CD14-positive monocyte (primary cell): ENCODE results near the gene FAM47A. TPM values are rescaled to one million over a fixed set of nuclear protein-coding genes. Genes with fewer than 3 reads are reported as not detected.

Experiments
- DNase-seq, 3 donors: peaks; one replicate each; pipeline ENCODE4 v3.0.0-alpha.2; 2011 to 2022
- H2AFZ ChIP-seq: 2 replicates; pipeline ENCODE4 v1.6.0; 2012; ENCODE audit warnings: mild to moderate bottlenecking, low read depth, low read length, inconsistent platforms; ENCODE audit not compliant: insufficient read depth, poor library complexity, severe bottlenecking
- H3K27ac ChIP-seq, 2 donors: 1 replicate in 1 of 2; 2 replicates in 1 of 2; pipeline ENCODE4 v1.5.1; 2012 to 2013; ENCODE audit warnings: low read length in 2 of 2, control low read depth in 1 of 2, inconsistent platforms in 1 of 2, low read depth in 1 of 2, mild to moderate bottlenecking in 1 of 2
- H3K27me3 ChIP-seq, 2 donors: one replicate each; pipeline versions ENCODE4 v1.6.0 to v1.6.1; 2011 to 2013; ENCODE audit warnings: low read length in 2 of 2; ENCODE audit not compliant: control insufficient read depth in 2 of 2, insufficient read depth in 2 of 2
- H3K36me3 ChIP-seq, 2 donors: replicated peaks in 1 of 2; 1 replicate in 1 of 2; 2 replicates in 1 of 2; pipeline versions ENCODE4 v1.5.1 to v1.6.1; 2012 to 2013; ENCODE audit warnings: low read length in 2 of 2, control low read depth in 1 of 2, inconsistent platforms in 1 of 2, mild to moderate bottlenecking in 1 of 2; ENCODE audit not compliant: insufficient read depth in 2 of 2, control insufficient read depth in 1 of 2
- H3K4me1 ChIP-seq, 2 donors: 1 replicate in 1 of 2; 2 replicates in 1 of 2; pipeline versions ENCODE4 v1.5.1 to v1.6.1; 2012 to 2013; ENCODE audit warnings: low read length in 2 of 2, control low read depth in 1 of 2, inconsistent platforms in 1 of 2, mild to moderate bottlenecking in 1 of 2, moderate library complexity in 1 of 2; ENCODE audit not compliant: insufficient read depth in 2 of 2, control insufficient read depth in 1 of 2
- H3K4me2 ChIP-seq: replicated peaks from 2 replicates; pipeline ENCODE3; 2012; ENCODE audit warnings: low read length, moderate library complexity, mild to moderate bottlenecking; ENCODE audit not compliant: poor library complexity, severe bottlenecking; ENCODE audit errors: extremely low read depth
- H3K4me3 ChIP-seq, 3 experiments: fragments of 200-600 bp in 1 of 3; sonication (generic) in 1 of 3; replicated peaks in 1 of 3; 1 replicate in 2 of 3; 2 replicates in 1 of 3; pipeline ENCODE4 v1.5.1; 2011 to 2013; ENCODE audit warnings: low read length in 3 of 3, mild to moderate bottlenecking in 3 of 3, control low read depth in 2 of 3, low read depth in 2 of 3, inconsistent platforms in 1 of 3, moderate library complexity in 1 of 3
- H3K79me2 ChIP-seq: 2 replicates; pipeline ENCODE4 v1.6.0; 2012; ENCODE audit warnings: mild to moderate bottlenecking, control low read depth, inconsistent platforms, low read length, moderate library complexity; ENCODE audit not compliant: insufficient read depth
- H3K9ac ChIP-seq: 2 replicates; pipeline ENCODE4 v1.6.0; 2017; ENCODE audit warnings: low read length, mild to moderate bottlenecking; ENCODE audit not compliant: insufficient read depth, poor library complexity, severe bottlenecking
- H3K9me3 ChIP-seq, 2 donors: replicated peaks in 1 of 2; 1 replicate in 1 of 2; 2 replicates in 1 of 2; pipeline versions ENCODE4 v1.5.1 to v1.6.1; 2012 to 2013; ENCODE audit warnings: low read length in 2 of 2, control low read depth in 1 of 2; ENCODE audit not compliant: control insufficient read depth in 1 of 2, insufficient read depth in 1 of 2
- H4K20me1 ChIP-seq: 2 replicates; pipeline ENCODE4 v1.6.0; 2012; ENCODE audit warnings: mild to moderate bottlenecking, low read length, control low read depth, moderate library complexity; ENCODE audit not compliant: insufficient read depth
- H3K27ac Mint-ChIP-seq, 7 donors: one replicate each; pipeline ENCODE4 v1.8.0; 2020; ENCODE audit warnings: mild to moderate bottlenecking in 7 of 7, mixed read lengths in 7 of 7, moderate library complexity in 6 of 7, inconsistent platforms in 2 of 7
- H3K27me3 Mint-ChIP-seq, 3 donors: one replicate each; pipeline ENCODE4 v1.8.0; 2021 to 2022; ENCODE audit warnings: low read depth in 3 of 3, mild to moderate bottlenecking in 3 of 3, mixed read lengths in 3 of 3, moderate library complexity in 3 of 3, inconsistent platforms in 1 of 3
- H3K36me3 Mint-ChIP-seq, 2 donors: one replicate each; pipeline ENCODE4 v1.8.0; 2020; ENCODE audit warnings: mixed read lengths in 2 of 2, inconsistent platforms in 1 of 2, mild to moderate bottlenecking in 1 of 2
- H3K4me1 Mint-ChIP-seq: one replicate; pipeline ENCODE4 v1.8.0; 2020; ENCODE audit warnings: mild to moderate bottlenecking, mixed read lengths
- H3K4me3 Mint-ChIP-seq, 2 donors: one replicate each; pipeline ENCODE4 v1.8.0; 2020; ENCODE audit warnings: mild to moderate bottlenecking in 2 of 2, mixed read lengths in 2 of 2, moderate library complexity in 1 of 2
- H3K9me3 Mint-ChIP-seq, 7 donors: one replicate each; pipeline ENCODE4 v1.8.0; 2020 to 2022; ENCODE audit warnings: mixed read lengths in 7 of 7, mild to moderate bottlenecking in 6 of 7, moderate library complexity in 6 of 7, inconsistent platforms in 2 of 7
- WGBS: methylation state at CpG from one replicate; pipeline ENCODE4 v1.1.5; 2013; ENCODE audit warnings: missing lambda C conversion rate; ENCODE audit not compliant: insufficient coverage; 5-methylcytosine and 5-hydroxymethylcytosine counted together
- intact Hi-C, 2 donors: fragments of 100-400 bp; cut with micrococcal nuclease; formaldehyde crosslinking; loops; one replicate each; pipeline versions ENCODE4 v1.15.0 to v1.15.1; 2023
- polyA plus RNA-seq, 3 donors: library from polyadenylated mRNA; depleted of rRNA in 1 of 3; unstranded in 2 of 3; stranded (reverse) in 1 of 3; fragments of 300-500 nt in 2 of 3; fragments of >200 nt in 1 of 3; fragmentation: Illumina TruSeq in 2 of 3; gene quantifications; 1 replicate in 2 of 3; 2 replicates in 1 of 3; pipeline ENCODE4 v1.2.3, GENCODE V29; 2012 to 2021
- TF ChIP-seq, protein P1 (sequence below): fragments of 200-600 bp; IDR thresholded peaks from one replicate; pipeline ENCODE4 v1.8.0; 2022; ENCODE audit warnings: antibody characterized with exemption, mild to moderate bottlenecking

The FAM47A gene
- polyA plus RNA-seq, 3 donors = not detected

DNA sequence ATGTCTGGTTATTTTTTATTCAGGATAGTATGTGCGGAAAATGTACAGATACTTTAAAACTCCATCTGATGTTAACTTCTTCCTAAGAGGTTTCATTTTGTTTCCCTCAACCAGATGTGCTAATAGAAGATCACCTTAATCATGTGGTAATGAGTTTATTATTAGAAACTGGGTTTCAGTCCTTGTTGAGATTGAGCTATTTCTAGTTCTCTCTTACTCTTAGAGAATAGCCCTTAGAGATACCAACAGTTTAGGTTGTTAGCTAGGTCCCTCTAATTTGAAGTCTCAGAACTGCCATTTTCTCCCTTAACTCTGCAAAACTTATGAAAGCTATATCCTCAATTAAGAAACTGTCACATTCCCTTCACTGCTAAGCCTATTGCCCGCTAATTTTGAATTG, 13.0 kb downstream of the FAM47A start:
- no peak overlapping the region for H3K27ac Mint-ChIP-seq
- H3K4me3 Mint-ChIP-seq = no peak overlapping the region
- no peak overlapping the region for H2AFZ ChIP-seq
- no peak overlapping the region for H3K4me3 ChIP-seq
- no peaks in the 10 kb centered on the region for H3K4me1 Mint-ChIP-seq
- H3K27me3 ChIP-seq = no peaks in the 10 kb centered on the region
- no peaks in the 10 kb centered on the region for H3K79me2 ChIP-seq
- no CpG with 5 or more reads among the region's 2 CpGs for WGBS
- intact Hi-C loops = no loop called here
- no peaks in the 10 kb centered on the region for H4K20me1 ChIP-seq
- H3K9ac ChIP-seq = no peak overlapping the region
- no peaks in the 10 kb centered on the region for H3K36me3 ChIP-seq
- no peak overlapping the region for H3K4me2 ChIP-seq
- no peak for DNase-seq
- H3K9me3 Mint-ChIP-seq = peaks cover 0 to 7% (median 2%) of the 10 kb centered on the region in 7 donors
- no peaks in the 10 kb centered on the region for H3K27me3 Mint-ChIP-seq
- H3K4me1 ChIP-seq = no peaks in the 10 kb centered on the region
- H3K9me3 ChIP-seq = no peaks in the 10 kb centered on the region
- TF ChIP-seq, protein P1, sequence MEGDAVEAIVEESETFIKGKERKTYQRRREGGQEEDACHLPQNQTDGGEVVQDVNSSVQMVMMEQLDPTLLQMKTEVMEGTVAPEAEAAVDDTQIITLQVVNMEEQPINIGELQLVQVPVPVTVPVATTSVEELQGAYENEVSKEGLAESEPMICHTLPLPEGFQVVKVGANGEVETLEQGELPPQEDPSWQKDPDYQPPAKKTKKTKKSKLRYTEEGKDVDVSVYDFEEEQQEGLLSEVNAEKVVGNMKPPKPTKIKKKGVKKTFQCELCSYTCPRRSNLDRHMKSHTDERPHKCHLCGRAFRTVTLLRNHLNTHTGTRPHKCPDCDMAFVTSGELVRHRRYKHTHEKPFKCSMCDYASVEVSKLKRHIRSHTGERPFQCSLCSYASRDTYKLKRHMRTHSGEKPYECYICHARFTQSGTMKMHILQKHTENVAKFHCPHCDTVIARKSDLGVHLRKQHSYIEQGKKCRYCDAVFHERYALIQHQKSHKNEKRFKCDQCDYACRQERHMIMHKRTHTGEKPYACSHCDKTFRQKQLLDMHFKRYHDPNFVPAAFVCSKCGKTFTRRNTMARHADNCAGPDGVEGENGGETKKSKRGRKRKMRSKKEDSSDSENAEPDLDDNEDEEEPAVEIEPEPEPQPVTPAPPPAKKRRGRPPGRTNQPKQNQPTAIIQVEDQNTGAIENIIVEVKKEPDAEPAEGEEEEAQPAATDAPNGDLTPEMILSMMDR = no peak
- no peak overlapping the region for H3K27ac ChIP-seq
- H3K36me3 Mint-ChIP-seq = no peaks in the 10 kb centered on the region

DNA sequence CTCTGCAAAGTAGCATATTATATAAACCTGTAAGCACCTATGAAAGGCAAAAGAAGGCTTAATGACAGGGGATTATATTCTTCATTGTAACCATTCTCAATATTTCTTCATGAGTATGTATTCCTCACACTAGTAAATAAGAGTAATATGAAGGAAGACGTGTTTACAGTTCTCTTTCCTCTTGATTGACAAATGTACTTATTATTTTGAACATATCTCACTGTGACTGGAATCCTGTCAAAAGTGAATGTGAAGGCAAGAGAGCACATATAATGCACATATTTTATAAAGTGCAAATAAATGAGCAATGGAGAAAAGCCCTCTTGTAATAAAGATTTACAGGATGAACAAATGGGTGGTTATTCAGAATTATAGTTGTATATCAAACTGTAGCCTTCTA, 19.7 kb downstream of the FAM47A start:
- no peak overlapping the region for H3K27ac ChIP-seq

More for the DNA sequence above, 19.7 kb downstream of the FAM47A start:
- Histone ChIP-seq H3K36me3 (no peaks in the 10 kb centered on the region), H3K9ac (no peak overlapping the region), H3K4me1 (no peaks in the 10 kb centered on the region), H2AFZ (no peak overlapping the region), H3K9me3 (no peaks in the 10 kb centered on the region), H3K79me2 (no peaks in the 10 kb centered on the region), H4K20me1 (no peaks in the 10 kb centered on the region), H3K27me3 (no peaks in the 10 kb centered on the region), H3K4me2 (no peak overlapping the region), H3K4me3 (no peak overlapping the region)
- H3K9me3 Mint-ChIP-seq = peaks cover 0 to 3% (median 1%) of the 10 kb centered on the region in 7 donors
- no peaks in the 10 kb centered on the region for H3K4me1 Mint-ChIP-seq
- no peak overlapping the region for H3K4me3 Mint-ChIP-seq
- no peak for DNase-seq
- no peak overlapping the region for H3K27ac Mint-ChIP-seq
- TF ChIP-seq, protein P1 = no peak
- no peaks in the 10 kb centered on the region for H3K36me3 Mint-ChIP-seq
- peaks cover 0 to 1% (median 0%) of the 10 kb centered on the region in 3 donors for H3K27me3 Mint-ChIP-seq
- intact Hi-C loops = no loop called here
- WGBS = no CpG with 5 or more reads among the region's 1 CpG
